PC-3 (cell line): ENCODE results near the gene SERAC1. TPM values are rescaled to one million over a fixed set of nuclear protein-coding genes. Genes with fewer than 3 reads are reported as not detected.

Source experiments
- ATAC-seq: fragments of 200-7000 bp; cut with Tn5 transposase; 2 replicates; pipeline ENCODE4 v1.9.1; 2020; ENCODE audit warnings: mild to moderate bottlenecking, moderate library complexity
- BruUV-seq: library from RNA; stranded (reverse); fragments of 400-500 nt; replicated peaks from 2 replicates; lab custom pipeline; 2021; lab: Mats Ljungman, UMichigan
- CTCF ChIA-PET: fragments of 300-600 bp; sonication (Branson Sonifier 250); formaldehyde crosslinking; loops from one replicate; lab custom pipeline; 2022; ENCODE audit warnings: antibody characterized with exemption; lab: Charles Lee
- POLR2A ChIA-PET: fragments of 300-600 bp; sonication (Branson Sonifier 250); formaldehyde crosslinking; loops from one replicate; lab custom pipeline; 2022; ENCODE audit warnings: antibody characterized with exemption; ENCODE audit not compliant: unreplicated experiment; lab: Charles Lee
- DNase-seq: peaks from one replicate; pipeline ENCODE4 v3.0.0-alpha.2; 2015
- H2AFZ ChIP-seq: fragments of 300-600 bp; sonication (generic); 2 replicates; pipeline ENCODE4 v1.6.0; 2016; ENCODE audit warnings: antibody characterized with exemption, low read length
- H3F3A ChIP-seq: fragments of 300-600 bp; sonication (generic); one replicate; pipeline ENCODE4 v1.6.0; 2017; ENCODE audit warnings: antibody characterized with exemption, low read length, control low read depth, mild to moderate bottlenecking; ENCODE audit not compliant: unreplicated experiment
- H3K27ac ChIP-seq: fragments of 300-600 bp; sonication (generic); 2 replicates; pipeline ENCODE4 v1.5.1; 2016; ENCODE audit warnings: mild to moderate bottlenecking, low read length
- H3K27me3 ChIP-seq: fragments of 300-600 bp; sonication (generic); 2 replicates; pipeline ENCODE4 v1.6.1; 2016; ENCODE audit warnings: low read length, mixed read lengths
- H3K36me3 ChIP-seq: fragments of 300-600 bp; sonication (generic); 2 replicates; pipeline ENCODE4 v1.6.1; 2016; ENCODE audit warnings: low read depth, mixed run types, low read length, mixed read lengths
- H3K4me1 ChIP-seq: fragments of 300-600 bp; sonication (generic); 2 replicates; pipeline ENCODE4 v1.5.1; 2016; ENCODE audit warnings: low read length; ENCODE audit not compliant: insufficient read depth
- H3K4me2 ChIP-seq: fragments of 300-600 bp; sonication (generic); 2 replicates; pipeline ENCODE4 v1.6.0; 2016; ENCODE audit warnings: low read length
- H3K4me3 ChIP-seq: fragments of 300-600 bp; sonication (generic); 2 replicates; pipeline ENCODE4 v1.5.1; 2016; ENCODE audit warnings: mild to moderate bottlenecking, low read length, mixed read lengths
- H3K79me2 ChIP-seq: fragments of 300-600 bp; sonication (generic); 2 replicates; pipeline ENCODE4 v1.6.1; 2017; ENCODE audit warnings: low read length, mixed read lengths
- H3K9ac ChIP-seq: fragments of 300-600 bp; sonication (generic); 2 replicates; pipeline ENCODE4 v1.6.0; 2016; ENCODE audit warnings: mild to moderate bottlenecking, low read length
- H3K9me2 ChIP-seq: fragments of 300-600 bp; sonication (generic); replicated peaks from 2 replicates; pipeline ENCODE4 v1.6.1; 2016; ENCODE audit warnings: mixed run types, low read length, mixed read lengths
- H3K9me3 ChIP-seq: fragments of 300-600 bp; sonication (generic); 2 replicates; pipeline ENCODE4 v1.6.1; 2016; ENCODE audit warnings: low read length, mixed read lengths
- H4K20me1 ChIP-seq: fragments of 300-600 bp; sonication (generic); 2 replicates; pipeline ENCODE4 v1.6.1; 2016; ENCODE audit warnings: low read length, mixed read lengths
- EZH2 ChIP-seq: fragments of 300-600 bp; sonication (generic); IDR thresholded peaks from one replicate; pipeline ENCODE4 v1.6.1; 2017; ENCODE audit warnings: antibody characterized with exemption, mild to moderate bottlenecking, low read length; ENCODE audit not compliant: unreplicated experiment
- EZH2phosphoT487 ChIP-seq: fragments of 300-600 bp; sonication (generic); IDR thresholded peaks from 2 replicates; pipeline ENCODE4 v1.6.1; 2018; ENCODE audit warnings: mild to moderate bottlenecking, antibody characterized with exemption, low read length, borderline replicate concordance
- intact Hi-C: fragments of 100-400 bp; cut with micrococcal nuclease; formaldehyde crosslinking; loops from 2 replicates; pipeline ENCODE4 v1.9.0; 2023
- total RNA-seq: library from RNA; depleted of rRNA; stranded (reverse); fragments of >200 nt; gene quantifications from 2 replicates; pipeline ENCODE4 v1.2.3, GENCODE V29; 2014
- TF ChIP-seq, protein P1 (sequence below): fragments of 300-600 bp; sonication (generic); conservative IDR thresholded peaks from 2 replicates; pipeline ENCODE4 v1.5.1; 2017; ENCODE audit warnings: antibody characterized with exemption, low read depth, mild to moderate bottlenecking, low read length

Gene SERAC1
- total RNA-seq, 1 experiment from 2014 or later: 3.9 TPM

- ATAC-seq (no peak), DNase-seq (no peak)
- Histone ChIP-seq H3K4me3 (no peak overlapping the region), H3K9me2 (no peaks in the 10 kb centered on the region), H3K4me1 (peaks cover 9% of the 10 kb centered on the region; the same call in 1 of the 2 replicates), H3K79me2 (no peaks in the 10 kb centered on the region), H3K27ac (no peak overlapping the region), H3F3A (no peaks in the 10 kb centered on the region), H3K9me3 (no peaks in the 10 kb centered on the region), H4K20me1 (no peaks in the 10 kb centered on the region), H3K9ac (no peak overlapping the region), H3K4me2 (no peak overlapping the region), H3K27me3 (no peaks in the 10 kb centered on the region), H3K36me3 (no peaks in the 10 kb centered on the region), H2AFZ (no peak overlapping the region)
- POLR2A ChIA-PET: no interaction called here
- CTCF ChIA-PET: no interaction called here
- intact Hi-C loops: no loop called here
- TF ChIP-seq EZH2phosphoT487 (no peak), EZH2 (no peak)
- TF ChIP-seq, protein P1, sequence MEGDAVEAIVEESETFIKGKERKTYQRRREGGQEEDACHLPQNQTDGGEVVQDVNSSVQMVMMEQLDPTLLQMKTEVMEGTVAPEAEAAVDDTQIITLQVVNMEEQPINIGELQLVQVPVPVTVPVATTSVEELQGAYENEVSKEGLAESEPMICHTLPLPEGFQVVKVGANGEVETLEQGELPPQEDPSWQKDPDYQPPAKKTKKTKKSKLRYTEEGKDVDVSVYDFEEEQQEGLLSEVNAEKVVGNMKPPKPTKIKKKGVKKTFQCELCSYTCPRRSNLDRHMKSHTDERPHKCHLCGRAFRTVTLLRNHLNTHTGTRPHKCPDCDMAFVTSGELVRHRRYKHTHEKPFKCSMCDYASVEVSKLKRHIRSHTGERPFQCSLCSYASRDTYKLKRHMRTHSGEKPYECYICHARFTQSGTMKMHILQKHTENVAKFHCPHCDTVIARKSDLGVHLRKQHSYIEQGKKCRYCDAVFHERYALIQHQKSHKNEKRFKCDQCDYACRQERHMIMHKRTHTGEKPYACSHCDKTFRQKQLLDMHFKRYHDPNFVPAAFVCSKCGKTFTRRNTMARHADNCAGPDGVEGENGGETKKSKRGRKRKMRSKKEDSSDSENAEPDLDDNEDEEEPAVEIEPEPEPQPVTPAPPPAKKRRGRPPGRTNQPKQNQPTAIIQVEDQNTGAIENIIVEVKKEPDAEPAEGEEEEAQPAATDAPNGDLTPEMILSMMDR: no peak
- BruUV-seq: no TSS peak
These were observed 10.8 kb downstream of the SERAC1 start for GRCh38 chr6:158157064-158157764.

DNA sequence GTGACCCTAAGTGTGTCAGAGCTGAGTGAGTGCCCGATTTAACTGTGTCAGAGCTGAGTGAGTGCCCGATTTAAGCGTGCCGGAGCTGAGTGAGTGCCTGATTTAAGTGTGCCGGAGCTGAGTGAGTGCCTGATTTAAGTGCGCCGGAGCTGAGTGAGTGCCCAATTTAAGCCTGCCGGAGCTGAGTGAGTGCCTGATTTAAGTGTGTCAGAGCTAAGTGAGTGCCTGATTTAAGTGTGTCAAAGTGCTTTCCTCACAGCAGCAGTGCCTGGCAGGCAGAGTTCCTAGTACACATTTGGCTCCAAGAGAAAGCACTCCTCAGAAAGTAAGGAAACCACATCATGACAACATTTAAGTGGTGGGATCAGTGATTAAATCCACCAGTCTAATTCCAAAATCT is 13.2 kb downstream of the SERAC1 start:
- no peaks in the 10 kb centered on the region for H3K27me3 ChIP-seq
- intact Hi-C loops: no loop called here
- no peak overlapping the region for H3K4me3 ChIP-seq
- H3K4me1 ChIP-seq: peaks cover 22% of the 10 kb centered on the region
- DNase-seq: no peak
- no peak for ATAC-seq
- H3K79me2 ChIP-seq: no peaks in the 10 kb centered on the region
- no peak overlapping the region for H2AFZ ChIP-seq
- no peak overlapping the region for H3K9ac ChIP-seq
- H3K36me3 ChIP-seq: no peaks in the 10 kb centered on the region
- no peaks in the 10 kb centered on the region for H3F3A ChIP-seq
- ChIA-PET CTCF (no interaction called here), POLR2A (no interaction called here)
- no peak for TF ChIP-seq EZH2phosphoT487
- TF ChIP-seq, protein P1: no peak
- TF ChIP-seq EZH2: no peak
- H3K27ac ChIP-seq: no peak overlapping the region
- no peaks in the 10 kb centered on the region for H4K20me1 ChIP-seq
- H3K9me3 ChIP-seq: no peaks in the 10 kb centered on the region
- H3K4me2 ChIP-seq: no peak overlapping the region
- BruUV-seq: no TSS peak
- H3K9me2 ChIP-seq: no peaks in the 10 kb centered on the region

DNA sequence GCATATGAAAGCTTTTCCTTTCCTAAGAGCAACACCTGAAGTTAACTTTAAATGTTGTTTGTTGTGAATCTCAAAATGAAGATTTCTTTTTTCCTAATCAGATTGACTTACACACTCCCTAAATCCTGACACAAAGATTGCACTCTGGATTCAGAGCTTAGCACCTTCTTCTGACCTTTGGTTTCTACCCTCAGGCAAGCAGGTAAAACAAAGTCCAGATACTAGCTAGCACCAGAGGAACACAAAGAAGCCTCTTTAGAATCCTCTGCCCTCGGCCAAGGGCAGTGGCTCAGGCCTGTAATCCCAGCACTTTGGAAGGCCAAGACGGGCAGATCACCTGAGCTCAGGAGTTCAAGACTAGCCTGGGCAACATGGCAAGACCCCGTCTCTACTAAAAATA is 14.5 kb downstream of the SERAC1 start:
- Histone ChIP-seq H3K4me2 (no peak overlapping the region), H3K27ac (no peak overlapping the region), H3K9me3 (no peaks in the 10 kb centered on the region), H3F3A (no peaks in the 10 kb centered on the region), H3K27me3 (no peaks in the 10 kb centered on the region), H4K20me1 (no peaks in the 10 kb centered on the region), H3K36me3 (no peaks in the 10 kb centered on the region), H3K9me2 (no peaks in the 10 kb centered on the region), H3K4me1 (peaks cover 28% of the 10 kb centered on the region), H3K4me3 (no peak overlapping the region), H3K79me2 (no peaks in the 10 kb centered on the region), H2AFZ (no peak overlapping the region), H3K9ac (no peak overlapping the region)
- BruUV-seq: no TSS peak
- ChIA-PET CTCF (no interaction called here), POLR2A (no interaction called here)
- TF ChIP-seq EZH2 (no peak), EZH2phosphoT487 (no peak)
- TF ChIP-seq, protein P1: no peak
- ATAC-seq: no peak
- DNase-seq: no peak
- intact Hi-C loops: no loop called here
